ENCODE measurements around the gene SCART1.
"Not testable (repeated sequence)": the region's sequence is repeated elsewhere in the genome, so short reads cannot be mapped to it uniquely, and the experiment has no call there.

Gene SCART1

GRCh38 chr10:133432789-133433188 is 21.0 kb upstream of the SCART1 start:
- DNase-seq (ENCODE audit: low read depth in 2 of 2), result not testable (repeated sequence)

- no peak for DNase-seq (ENCODE audit: low read depth in 2 of 2)
These were observed 15.0 kb upstream of the SCART1 start for GRCh38 chr10:133438711-133439273.

- DNase-seq (ENCODE audit: low read depth in 2 of 2), result no peak
These were observed 14.0 kb upstream of the SCART1 start for GRCh38 chr10:133439517-133440461.

- no peak for DNase-seq (ENCODE audit: low read depth in 2 of 2)
These were observed 13.0 kb upstream of the SCART1 start for GRCh38 chr10:133440633-133441285.

- DNase-seq (ENCODE audit: low read depth in 2 of 2), result not testable (repeated sequence)
These were observed 12.4 kb upstream of the SCART1 start for GRCh38 chr10:133441356-133441755.

- DNase-seq (ENCODE audit: low read depth in 2 of 2), result no peak
These were observed 12.0 kb upstream of the SCART1 start for GRCh38 chr10:133441780-133442179.

- DNase-seq (ENCODE audit: low read depth in 2 of 2), result no peak
These were observed 11.4 kb upstream of the SCART1 start for GRCh38 chr10:133442191-133442966.

GRCh38 chr10:133442967-133443924 is 10.5 kb upstream of the SCART1 start:
- DNase-seq (ENCODE audit: low read depth in 2 of 2), result no peak

GRCh38 chr10:133444342-133445267 is 9.1 kb upstream of the SCART1 start:
- no peak for DNase-seq (ENCODE audit: low read depth in 2 of 2)

- no peak for DNase-seq (ENCODE audit: low read depth in 2 of 2)
These were observed 8.4 kb upstream of the SCART1 start for GRCh38 chr10:133445268-133445732.

GRCh38 chr10:133445751-133446708 is 7.7 kb upstream of the SCART1 start:
- DNase-seq (ENCODE audit: low read depth in 2 of 2), result no peak

- no peak for DNase-seq (ENCODE audit: low read depth in 2 of 2)
These were observed 6.8 kb upstream of the SCART1 start for GRCh38 chr10:133446979-133447378.

- no peak for DNase-seq (ENCODE audit: low read depth in 2 of 2)
These were observed 5.6 kb upstream of the SCART1 start for GRCh38 chr10:133448120-133448519.

GRCh38 chr10:133451346-133451745 is 2.4 kb upstream of the SCART1 start:
- no peak for DNase-seq (ENCODE audit: low read depth in 2 of 2)

GRCh38 chr10:133452453-133452852 is 1.3 kb upstream of the SCART1 start:
- no peak for DNase-seq (ENCODE audit: low read depth in 2 of 2)

GRCh38 chr10:133454204-133454893 is 604 bp downstream of the SCART1 start:
- no peak for DNase-seq (ENCODE audit: low read depth in 2 of 2)

GRCh38 chr10:133455196-133455595 is 1.5 kb downstream of the SCART1 start:
- DNase-seq (ENCODE audit: low read depth in 2 of 2), result no peak

- no peak for DNase-seq (ENCODE audit: low read depth in 2 of 2)
These were observed 1.9 kb downstream of the SCART1 start for GRCh38 chr10:133455611-133456031.

Measured in stimulated activated CD4-positive, alpha-beta T cell treated with anti-CD3 and anti-CD28 coated beads, Interleukin-12 subunit alpha, Interleukin-12 subunit beta, amount 100 ng/mL, for 24 hours (primary cell).